Activated T-helper 1 cell treated with Interleukin-2 at 50 U/mL for 16 hours (primary cell): ENCODE measurements around the gene NKIRAS2.

Experiments
- DNase-seq: peaks from one replicate; pipeline ENCODE4 v3.0.0-alpha.2; 2020; ENCODE audit warnings: low read depth

Gene NKIRAS2

DNA sequence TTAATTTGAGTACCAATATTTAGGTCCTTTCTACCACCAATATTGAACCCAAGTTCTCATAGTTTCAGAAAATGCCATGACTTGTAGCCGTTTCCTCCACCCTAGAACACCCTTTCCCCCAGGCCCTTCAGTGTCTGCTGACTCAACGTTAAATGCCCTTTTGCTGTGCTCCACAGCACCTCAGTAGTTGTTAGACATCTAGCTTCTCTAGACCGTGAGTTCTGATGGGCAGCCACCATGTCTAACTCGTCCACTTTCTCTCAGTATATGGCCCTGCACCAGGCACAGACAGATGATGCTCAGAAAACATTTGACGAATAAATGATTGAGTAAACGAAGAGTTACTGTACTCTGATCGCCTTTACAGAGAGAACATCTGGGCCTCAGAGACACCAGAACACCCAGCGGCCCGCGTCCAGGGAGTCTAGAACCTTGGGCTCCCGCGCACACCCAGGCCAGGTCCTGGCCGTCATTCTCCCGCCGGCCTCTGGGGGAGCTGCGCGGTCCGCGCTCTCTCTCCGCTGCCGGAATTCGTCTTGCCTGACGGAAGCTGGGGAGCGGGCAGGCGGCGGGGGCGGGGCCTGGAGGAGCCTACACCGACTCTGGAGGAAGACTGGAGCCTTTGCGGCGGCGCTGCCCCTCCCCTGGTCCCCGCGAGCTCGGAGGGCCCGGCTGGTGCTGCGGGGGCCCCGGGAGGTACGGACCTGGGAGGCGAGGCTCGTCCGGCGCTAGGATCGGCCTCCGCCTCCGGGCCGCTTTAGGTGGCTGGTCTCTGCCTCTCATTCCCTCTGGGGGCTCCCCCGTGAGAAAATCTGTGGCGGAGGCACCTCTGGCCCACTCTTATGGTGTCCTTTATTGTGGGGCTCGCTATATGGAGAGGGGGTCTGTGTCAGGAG, at the start of gene NKIRAS2:
Gene NKIRAS2, plus strand, starts transcription at position 582 of the 896 bp plus-strand sequence. CDS start 1,488 bp downstream, outside the sequence.
- DNase-seq: peak; percentile 91

DNA sequence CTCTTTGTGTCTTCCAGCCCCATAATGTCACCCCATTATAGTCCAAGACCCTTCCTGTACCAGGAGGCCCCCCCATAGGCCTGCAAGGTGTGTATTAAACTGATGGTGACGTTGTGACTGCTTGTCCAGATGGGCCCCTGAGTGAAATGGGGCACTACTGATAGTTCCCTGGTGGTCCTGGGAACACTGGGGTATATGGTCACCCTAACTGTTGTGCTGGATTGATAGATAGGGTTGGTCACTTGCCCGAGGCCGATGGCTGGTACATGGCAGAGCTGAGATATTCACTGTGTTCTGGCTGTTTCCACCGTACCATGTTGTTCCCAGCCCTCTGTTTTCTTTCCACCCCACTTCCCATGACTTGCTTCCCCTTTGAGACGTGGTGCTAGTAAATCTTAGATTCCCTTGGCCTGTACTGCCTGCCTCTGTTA, 49.0 kb upstream of the NKIRAS2 start:
- no peak for DNase-seq

DNA sequence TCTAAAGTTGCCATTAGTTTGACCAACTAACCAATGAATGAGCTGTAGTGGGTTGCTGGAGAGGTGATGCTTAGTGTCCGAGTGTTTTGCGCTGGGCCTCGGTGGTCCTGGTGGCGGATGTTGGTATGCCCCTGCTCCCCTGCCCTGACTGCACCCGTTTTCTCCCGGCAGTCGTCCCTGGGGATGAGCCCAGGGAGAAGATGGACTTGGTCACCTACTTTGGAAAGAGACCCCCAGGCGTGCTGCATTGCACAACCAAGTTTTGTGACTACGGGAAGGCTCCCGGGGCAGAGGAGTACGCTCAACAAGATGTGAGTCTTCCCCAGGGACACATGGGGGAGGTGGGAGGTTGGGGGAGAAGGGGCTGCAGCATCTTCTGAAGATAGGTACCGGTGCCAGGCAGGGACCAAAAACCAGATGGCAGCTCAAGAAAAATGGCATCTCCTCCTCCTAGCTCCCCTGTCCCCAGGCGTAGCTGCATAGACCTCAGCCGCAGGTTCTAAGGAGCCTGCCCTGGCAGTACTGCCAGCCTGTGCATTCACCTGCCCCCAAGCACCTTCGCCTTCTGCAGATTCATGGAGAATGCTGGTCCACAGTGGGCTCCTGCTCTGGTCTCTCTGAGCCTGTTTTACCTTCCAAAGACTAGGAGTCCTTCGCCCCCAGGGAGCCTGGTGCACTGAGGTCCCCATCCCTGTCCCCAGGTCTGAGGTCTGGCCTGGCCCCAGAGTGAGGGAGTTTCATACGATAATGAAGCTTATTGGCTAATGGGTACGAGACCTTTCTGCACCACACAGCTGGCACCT, 48.0 kb upstream of the NKIRAS2 start:
- no peak for DNase-seq

GRCh38 chr17:41972571-41973407, 47.1 kb upstream of the NKIRAS2 start:
- no peak for DNase-seq

DNA sequence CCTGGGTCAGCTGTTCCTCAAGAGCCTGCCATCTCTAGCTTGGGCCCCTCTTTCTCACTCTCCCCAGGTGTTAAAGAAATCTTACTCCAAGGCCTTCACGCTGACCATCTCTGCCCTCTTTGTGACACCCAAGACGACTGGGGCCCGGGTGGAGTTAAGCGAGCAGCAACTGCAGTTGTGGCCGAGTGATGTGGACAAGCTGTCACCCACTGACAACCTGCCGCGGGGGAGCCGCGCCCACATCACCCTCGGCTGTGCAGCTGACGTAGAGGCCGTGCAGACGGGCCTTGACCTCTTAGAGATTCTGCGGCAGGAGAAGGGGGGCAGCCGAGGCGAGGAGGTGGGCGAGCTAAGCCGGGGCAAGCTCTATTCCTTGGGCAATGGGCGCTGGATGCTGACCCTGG, 46.5 kb upstream of the NKIRAS2 start:
- no peak for DNase-seq

GRCh38 chr17:41974031-41974430, 45.9 kb upstream of the NKIRAS2 start:
- DNase-seq: no peak

DNA sequence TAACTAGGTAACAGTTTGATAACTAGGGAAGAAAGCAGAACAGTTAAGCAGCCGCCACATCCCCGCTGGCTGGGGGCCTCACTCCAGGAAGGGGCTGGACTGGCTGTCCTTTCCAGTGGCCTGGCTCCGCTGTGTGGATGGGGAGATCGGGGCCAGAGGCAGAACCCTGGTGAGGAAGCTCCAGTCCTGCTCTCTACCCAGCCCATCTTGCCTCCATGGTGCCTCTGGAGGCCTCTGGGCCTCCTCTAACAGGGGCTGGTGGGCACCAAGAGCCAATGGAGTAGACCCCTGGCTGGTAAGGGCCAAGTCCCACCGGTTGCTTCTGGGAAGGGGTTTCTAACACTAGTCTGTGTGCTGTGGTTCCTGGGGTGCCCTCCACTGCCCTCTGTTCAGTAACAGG, 45.2 kb upstream of the NKIRAS2 start:
- DNase-seq: no peak

DNA sequence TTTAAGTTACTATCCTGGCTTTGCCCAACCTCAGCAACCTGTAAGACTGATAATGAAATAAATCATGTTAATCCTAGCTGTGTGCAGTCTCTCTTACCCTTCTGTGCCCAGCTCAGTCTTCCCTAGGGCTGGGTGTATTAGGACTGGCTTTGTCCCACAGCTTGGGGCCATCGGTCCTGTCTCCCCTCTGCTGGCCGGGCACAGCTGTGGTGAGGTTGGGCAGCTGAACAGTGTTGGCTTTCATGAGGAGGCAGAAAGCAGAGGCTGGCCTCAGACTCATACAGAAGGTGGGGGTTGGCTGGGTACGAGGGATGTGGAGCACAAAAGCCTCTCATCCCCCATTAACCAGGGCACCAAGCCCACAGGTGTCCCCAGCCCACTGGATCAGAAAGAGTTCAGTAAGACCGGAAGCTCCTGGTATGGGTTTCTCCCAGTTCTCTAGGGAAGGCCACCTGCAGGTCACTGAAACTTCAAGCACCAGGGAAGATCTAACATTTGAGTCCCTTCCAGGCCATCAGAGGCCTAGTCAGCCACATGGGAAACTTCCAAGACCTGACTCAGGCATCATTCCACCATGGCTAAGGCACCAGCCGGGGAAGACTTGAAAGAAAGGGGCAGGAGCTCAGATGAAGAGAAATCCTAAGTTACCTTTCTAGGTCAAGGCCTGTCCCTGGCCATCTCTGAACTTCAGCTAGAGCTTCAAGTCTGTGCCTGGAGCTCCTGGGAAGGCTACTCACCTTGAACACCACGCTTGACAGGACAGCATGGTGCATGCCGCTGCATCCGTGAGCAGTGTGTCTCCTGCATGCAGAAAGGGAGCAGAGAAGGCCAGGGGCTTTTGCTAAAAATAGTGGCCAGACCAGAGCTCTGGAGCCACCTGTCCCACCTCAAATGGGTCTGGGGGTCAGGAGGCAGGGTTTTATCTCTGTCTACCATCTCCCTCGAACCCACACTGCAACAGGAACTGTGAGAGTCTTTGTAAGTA, 44.5 kb upstream of the NKIRAS2 start:
- no peak for DNase-seq

DNA sequence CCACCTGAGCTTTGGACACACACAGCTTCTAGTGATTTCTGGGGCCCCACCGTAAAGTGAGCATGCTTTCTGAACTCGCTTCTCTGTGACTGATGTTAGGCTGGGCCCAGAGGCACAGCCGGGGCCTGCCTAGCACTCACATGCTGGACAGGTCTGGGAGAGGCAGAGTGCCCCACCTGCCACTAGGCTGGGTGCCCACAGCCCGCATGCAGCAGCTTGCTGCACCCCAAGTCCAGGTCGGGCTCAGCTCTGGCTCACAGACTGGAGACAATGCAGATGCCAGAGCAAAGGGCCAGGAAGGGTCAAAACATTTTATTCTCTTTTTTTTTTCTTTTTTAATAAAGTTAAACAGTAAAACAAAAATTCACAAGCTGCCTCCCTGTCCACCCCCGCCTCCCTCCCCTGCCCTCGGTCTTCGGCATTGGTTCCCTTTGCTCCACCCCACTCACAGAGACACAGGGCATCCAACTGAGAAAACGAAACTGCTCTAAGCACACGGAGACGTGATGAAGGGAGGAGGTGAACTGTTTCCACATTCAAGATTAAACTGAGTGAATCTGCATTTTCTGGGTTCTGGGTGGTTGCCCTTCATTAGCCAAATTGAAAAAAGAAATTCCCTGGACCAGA, 43.6 kb upstream of the NKIRAS2 start:
- no peak for DNase-seq

DNA sequence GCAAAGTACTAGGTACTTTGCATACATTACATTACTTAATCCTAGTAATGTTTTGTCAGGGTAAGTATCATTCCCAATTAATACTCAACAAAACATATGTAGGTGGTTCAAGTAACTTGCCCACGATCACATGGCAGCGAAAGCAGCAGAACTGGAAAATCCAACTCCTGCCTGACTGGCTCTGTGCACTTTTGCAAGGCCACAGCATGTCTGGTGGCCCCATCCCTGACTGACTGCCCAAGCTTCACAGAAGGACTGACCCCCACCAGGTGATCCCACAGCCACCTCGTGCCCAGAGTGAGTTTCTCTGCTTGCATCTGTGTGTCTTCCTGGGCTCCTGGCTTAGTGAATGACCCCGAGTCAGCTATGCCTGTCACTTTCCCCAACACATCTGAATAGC, 41.9 kb upstream of the NKIRAS2 start:
- no peak for DNase-seq

GRCh38 chr17:41982026-41982760, 37.7 kb upstream of the NKIRAS2 start:
- no peak for DNase-seq

DNA sequence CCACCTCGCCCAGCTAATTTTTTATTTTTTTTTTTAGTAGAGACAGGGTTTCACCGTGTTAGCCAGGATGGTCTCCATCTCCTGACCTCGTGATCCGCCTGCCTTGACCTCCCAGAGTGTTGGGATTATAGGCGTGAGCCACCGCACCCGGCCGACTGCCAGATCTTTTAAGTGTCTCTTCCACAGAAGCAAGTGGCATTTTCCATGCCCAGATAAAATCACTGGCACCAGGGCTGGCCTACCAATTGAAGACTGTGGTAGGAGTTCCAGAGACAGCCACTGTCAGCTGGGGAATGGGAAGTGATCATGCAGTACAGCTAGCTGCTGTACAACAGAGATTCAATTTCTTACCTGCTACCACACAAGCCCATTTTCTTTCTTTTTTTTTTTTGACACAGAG, 35.4 kb upstream of the NKIRAS2 start:
- no peak for DNase-seq

- no peak for DNase-seq
Observed at GRCh38 chr17:41985919-41986318, 34.0 kb upstream of the NKIRAS2 start.

- no peak for DNase-seq
Observed at GRCh38 chr17:41986634-41987033, 33.3 kb upstream of the NKIRAS2 start.

DNA sequence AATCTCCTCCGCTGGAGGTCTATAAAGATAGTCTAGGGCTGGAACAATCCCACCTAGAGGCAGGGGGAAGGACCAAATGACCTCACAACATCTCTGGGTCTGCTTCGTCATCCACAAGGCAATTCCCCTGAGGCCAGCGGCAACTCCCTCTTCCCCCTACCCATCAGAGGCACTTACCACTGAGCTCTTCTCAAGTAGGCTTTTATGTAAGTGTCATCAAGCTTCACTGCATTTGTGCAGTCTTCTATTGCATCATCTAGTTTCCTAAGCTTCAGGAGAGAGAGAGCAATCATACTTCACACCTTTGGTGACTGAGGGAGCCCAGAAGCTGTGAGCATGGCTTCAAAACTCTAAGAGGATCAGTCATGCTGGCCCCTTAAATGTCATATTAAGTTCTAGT, 32.2 kb upstream of the NKIRAS2 start:
- DNase-seq: no peak

- DNase-seq: no peak
Observed at GRCh38 chr17:41988418-41988817, 31.5 kb upstream of the NKIRAS2 start.

DNA sequence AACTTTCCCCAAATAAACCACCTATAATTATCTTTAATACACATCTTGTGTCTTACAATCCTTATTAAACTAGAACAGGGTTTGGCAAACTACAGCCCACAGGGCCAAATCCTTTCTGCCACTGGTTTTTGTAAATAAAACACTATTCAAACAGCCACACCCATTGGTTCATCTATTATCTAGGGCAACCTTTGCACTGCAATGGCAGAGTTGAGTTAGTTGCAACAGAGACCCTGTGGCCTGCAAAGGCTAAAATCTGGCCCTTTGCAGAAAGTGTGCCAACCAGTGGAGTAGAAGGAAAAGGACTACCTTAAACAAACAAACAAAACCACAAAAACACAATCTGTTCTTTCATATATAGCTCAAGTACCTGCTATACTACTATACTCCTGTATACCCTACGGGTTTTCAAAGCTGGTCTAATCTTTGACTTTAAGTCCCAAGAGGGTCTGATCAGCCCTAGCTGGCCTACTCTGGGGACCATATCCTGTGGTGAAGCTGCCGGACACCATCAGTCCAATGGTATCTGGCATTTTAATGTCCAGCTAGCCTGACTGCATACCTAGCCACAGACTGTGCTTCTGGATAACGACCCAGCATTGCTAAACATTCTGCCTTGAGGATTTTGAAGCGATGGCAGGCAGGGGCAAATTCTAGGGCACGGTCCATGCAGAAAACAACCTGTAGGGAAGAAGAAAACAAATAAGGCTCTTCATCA, 30.0 kb upstream of the NKIRAS2 start:
- no peak for DNase-seq

DNA sequence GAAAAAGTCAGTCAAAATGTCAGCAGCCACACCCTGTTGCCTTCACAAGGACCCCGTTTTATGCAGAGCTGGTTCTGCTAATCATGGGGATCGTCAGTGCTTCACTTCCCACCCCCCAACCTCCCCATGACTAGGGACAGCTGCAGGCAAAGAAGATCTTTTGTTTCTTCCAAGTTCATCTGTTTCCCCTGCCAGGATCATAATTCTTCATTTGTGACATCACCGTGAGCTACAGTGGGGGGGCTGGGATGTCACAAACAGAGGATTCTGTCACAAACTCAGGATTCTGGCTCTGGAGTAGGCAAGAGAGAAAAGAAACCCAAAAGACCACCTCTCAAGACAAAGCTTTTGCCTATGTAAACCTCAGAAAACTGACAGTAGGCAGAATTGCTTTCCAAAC, 27.3 kb upstream of the NKIRAS2 start:
- no peak for DNase-seq

DNA sequence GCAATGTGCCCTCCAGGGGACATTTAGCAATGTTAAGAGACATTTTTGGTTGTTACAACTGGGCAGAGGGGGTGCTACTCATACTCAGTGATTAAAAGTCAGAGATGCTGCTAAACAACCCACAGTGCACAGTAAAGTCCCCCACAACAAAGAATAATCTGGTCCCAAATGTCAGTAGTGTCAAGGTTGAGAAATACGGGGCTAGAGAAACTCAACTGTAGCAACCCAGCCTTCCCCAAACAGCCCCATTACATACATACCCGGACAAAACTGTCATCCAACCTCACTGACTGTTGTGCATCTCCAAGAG, 23.1 kb upstream of the NKIRAS2 start:
- no peak for DNase-seq
